GM23338 (cell line): ENCODE results near the gene CRTC1.

Experiments
- CREB1 ChIP-seq: fragments of 250-450 bp; sonication (Bioruptor Pico); IDR thresholded peaks from 2 replicates; pipeline ENCODE4 v1.5.0; 2020; ENCODE audit warnings: low read depth, mild to moderate bottlenecking, moderate library complexity
- EZH2 ChIP-seq: fragments of 200-600 bp; sonication (generic); IDR thresholded peaks from one replicate; pipeline ENCODE4 v1.8.0; 2017; ENCODE audit warnings: antibody characterized with exemption, mild to moderate bottlenecking, low read depth; ENCODE audit not compliant: unreplicated experiment
- JUNB ChIP-seq: IDR thresholded peaks from one replicate; pipeline ENCODE4 v1.6.1; 2016; ENCODE audit warnings: antibody characterized with exemption; ENCODE audit not compliant: unreplicated experiment
- STAT1 ChIP-seq: IDR thresholded peaks from one replicate; pipeline ENCODE4 v1.6.1; 2016; ENCODE audit warnings: antibody characterized with exemption; ENCODE audit not compliant: unreplicated experiment
- TF ChIP-seq, protein P1 (sequence below), 2 experiments: fragments of 200-600 bp in 1 of 2; sonication (generic) in 1 of 2; conservative IDR thresholded peaks; 2 replicates each; pipeline versions ENCODE4 v1.5.1 to v1.6.1; 2016 to 2017; ENCODE audit warnings: antibody characterized with exemption in 2 of 2, low read depth in 2 of 2, mild to moderate bottlenecking in 2 of 2, moderate library complexity in 1 of 2

DNA sequence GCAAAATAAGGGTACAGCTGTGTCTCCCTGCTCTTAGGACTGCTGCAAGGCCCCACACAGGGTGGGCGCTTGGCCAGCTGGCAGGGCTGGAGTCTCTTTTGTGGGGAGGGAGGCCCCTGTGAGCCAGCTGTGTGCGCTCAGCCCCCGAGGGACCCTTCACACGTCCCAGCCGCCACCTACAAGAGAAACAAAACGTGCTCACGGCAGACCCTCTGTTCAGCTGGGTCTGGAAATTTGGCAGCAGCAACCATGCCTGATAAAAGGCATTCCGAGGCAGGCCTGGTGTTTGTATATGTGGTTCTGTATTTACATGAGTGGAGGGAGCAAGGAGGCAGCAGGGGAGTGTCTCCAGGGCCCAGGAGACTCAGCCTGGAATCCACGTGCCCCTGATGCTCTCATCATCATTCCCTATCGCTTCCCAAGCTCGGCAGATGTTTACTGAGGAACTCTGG is 49.7 kb downstream of the CRTC1 start:
- TF ChIP-seq, protein P1, sequence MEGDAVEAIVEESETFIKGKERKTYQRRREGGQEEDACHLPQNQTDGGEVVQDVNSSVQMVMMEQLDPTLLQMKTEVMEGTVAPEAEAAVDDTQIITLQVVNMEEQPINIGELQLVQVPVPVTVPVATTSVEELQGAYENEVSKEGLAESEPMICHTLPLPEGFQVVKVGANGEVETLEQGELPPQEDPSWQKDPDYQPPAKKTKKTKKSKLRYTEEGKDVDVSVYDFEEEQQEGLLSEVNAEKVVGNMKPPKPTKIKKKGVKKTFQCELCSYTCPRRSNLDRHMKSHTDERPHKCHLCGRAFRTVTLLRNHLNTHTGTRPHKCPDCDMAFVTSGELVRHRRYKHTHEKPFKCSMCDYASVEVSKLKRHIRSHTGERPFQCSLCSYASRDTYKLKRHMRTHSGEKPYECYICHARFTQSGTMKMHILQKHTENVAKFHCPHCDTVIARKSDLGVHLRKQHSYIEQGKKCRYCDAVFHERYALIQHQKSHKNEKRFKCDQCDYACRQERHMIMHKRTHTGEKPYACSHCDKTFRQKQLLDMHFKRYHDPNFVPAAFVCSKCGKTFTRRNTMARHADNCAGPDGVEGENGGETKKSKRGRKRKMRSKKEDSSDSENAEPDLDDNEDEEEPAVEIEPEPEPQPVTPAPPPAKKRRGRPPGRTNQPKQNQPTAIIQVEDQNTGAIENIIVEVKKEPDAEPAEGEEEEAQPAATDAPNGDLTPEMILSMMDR (conservative IDR thresholded peaks at IDR 0.05; ENCODE audit: low read depth in 2 of 2), result no peak
- TF ChIP-seq JUNB, result no peak
- no peak for TF ChIP-seq EZH2
- no peak for TF ChIP-seq STAT1
- TF ChIP-seq CREB1, result no peak
